Stimulated activated CD8-positive, alpha-beta memory T cell treated with anti-CD3 and anti-CD28 coated beads, Interleukin-15, amount 100 ng/mL, for 4 hours (primary cell): ENCODE results near the gene PEDS1.
"Not testable (repeated sequence)": the region's sequence is repeated elsewhere in the genome, so short reads cannot be mapped to it uniquely, and the experiment has no call there.

Experiments used
- DNase-seq, 2 donors: peaks; one replicate each; pipeline ENCODE4 v3.0.0-alpha.2; 2020; ENCODE audit warnings: low read depth in 2 of 2

The PEDS1 gene

DNA sequence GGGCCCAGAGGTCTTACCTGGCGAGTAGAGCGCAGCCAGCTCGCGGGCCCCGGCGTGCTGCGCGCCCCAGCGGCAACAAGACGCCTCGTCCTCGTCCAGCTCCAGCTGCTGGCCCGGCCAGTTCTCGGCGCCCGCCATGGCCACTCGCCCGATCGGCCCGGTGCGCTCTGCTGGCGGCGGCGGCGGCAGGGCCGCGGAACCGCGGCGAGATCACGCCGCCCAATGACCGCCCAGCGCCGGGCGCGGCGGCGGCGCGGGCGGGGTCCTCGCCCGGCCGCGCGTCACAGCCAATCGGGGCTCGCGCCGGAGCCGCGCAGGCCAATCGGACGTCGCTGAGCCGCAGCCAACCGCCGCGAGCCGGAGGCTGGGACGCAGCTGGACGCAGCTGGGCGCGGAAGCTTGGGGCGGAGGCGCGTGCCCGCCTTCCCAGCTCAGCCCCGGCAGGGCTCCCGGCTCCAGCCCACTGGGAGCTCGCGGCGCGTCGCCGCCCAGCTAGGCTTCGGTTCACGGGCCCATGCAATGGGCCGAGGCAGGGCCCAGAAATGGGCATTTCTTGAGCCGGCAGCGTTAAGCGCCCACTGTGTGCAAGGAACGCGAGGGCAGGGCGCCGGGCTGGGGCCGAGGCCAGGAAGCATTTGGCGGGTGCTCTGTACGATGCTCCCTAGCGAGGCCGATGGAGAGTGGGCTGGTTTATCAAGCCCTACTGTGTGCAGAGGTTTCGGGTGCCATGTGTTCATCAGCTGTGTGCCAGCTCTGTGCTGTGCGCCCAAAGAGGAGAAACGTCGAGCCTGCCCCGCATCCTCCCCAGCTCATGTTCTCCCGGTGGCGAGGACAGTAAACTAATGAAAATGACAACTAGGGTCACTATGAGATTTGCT lies at the start of gene PEDS1:
Gene PEDS1, minus strand, starts transcription at position 224 of the 878 bp plus-strand sequence. Its CDS starts 86 bp downstream, at position 138.
- DNase-seq, result peak; percentile 45 to 65

- no peak for DNase-seq
Observed at GRCh38 chr20:50202677-50203076, 49.2 kb upstream of the PEDS1 start.

DNA sequence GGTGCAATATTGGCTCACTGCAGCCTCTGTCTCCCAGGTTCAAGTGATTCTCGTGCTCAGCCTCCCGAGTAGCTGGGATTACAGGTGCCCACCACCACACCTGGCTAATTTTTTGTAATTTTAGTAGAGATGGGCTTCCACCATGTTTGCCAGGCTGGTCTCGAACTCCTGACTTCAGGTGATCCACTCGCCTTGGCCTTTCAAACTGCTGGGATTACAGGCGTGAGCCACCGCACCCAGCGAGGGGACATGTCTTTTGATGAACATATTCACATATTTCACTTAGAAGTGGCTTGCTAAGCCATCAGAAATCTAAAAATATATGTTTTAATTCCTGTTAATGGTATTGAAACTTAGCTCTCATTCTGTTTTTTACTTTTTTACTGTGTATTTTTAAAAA lies 48.2 kb upstream of the PEDS1 start:
- not testable (repeated sequence) for DNase-seq

DNA sequence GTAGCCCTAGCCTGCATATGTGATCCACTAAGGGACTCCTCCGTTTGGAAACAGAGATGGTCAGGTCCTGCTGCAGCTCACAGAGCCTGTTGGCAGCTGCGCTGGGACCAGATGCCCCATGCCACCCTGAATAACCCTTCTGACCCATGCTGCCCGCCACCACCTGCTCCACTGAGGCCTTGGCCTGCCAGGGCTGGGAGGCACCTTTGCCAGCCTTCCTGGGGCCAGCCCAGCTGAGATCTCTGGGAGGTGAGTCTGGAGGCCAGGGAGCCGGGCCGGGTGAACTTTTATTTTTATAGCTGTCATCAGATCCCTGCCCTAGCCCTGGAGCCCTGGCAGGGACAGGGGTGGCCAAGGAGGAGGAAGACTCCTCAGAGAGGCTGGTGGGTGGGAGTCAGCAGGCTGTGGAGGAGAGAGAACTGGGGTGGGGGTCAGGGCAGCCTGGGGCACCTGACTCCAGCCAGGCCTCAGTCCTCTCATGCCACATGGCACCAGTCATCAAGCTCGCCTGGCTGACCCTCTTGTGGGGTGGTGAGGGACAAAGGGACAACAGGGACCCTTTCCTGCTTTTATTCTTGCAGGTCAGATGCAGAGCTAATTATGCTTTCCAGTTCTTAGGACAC lies 47.1 kb upstream of the PEDS1 start:
- DNase-seq, result no peak

DNA sequence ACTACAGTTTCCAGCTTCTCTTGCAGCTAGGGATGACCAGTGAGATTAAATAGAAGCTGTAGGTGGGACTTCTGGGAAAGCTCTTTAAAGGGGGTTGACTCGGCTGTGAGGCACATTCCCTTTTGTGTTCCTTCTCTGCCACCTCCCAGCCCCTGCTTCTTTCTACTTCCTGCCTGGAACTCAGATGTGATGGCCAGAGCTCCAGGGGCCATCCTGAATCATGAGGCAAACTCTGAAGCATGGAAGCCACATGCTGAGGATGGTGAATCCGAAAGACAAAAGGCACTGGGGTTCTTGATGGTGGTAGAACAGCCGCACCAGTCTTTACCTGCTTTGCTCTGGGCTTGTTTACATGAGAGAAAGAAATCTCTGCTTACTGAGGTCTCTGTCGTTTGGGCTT lies 46.2 kb upstream of the PEDS1 start:
- DNase-seq, result no peak

GRCh38 chr20:50198716-50199115 lies 45.2 kb upstream of the PEDS1 start:
- no peak for DNase-seq

GRCh38 chr20:50198180-50198666 lies 44.7 kb upstream of the PEDS1 start:
- no peak for DNase-seq

- DNase-seq, result no peak
Observed at GRCh38 chr20:50197463-50198179, 44.1 kb upstream of the PEDS1 start.

GRCh38 chr20:50196896-50197295 lies 43.4 kb upstream of the PEDS1 start:
- no peak for DNase-seq

DNA sequence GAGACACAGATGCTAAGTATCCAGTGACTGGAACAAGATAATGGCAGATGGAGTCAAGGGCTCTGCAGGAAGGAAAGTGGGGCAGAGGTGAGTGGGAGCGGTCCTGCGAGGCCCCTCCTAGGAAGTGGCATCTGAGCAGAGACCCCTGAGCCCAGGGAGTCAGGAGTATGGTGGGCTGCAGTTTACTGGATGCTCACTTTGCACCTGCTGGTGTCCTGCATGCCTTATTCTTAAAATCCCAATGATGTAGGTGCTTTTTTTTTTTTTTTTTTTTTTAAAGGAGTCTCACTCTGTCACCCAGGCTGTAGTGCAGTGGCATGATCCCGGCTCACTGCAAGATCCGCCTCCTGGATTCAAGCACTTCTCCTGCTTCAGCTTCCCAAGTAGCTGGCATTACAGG lies 42.7 kb upstream of the PEDS1 start:
- DNase-seq, result no peak

DNA sequence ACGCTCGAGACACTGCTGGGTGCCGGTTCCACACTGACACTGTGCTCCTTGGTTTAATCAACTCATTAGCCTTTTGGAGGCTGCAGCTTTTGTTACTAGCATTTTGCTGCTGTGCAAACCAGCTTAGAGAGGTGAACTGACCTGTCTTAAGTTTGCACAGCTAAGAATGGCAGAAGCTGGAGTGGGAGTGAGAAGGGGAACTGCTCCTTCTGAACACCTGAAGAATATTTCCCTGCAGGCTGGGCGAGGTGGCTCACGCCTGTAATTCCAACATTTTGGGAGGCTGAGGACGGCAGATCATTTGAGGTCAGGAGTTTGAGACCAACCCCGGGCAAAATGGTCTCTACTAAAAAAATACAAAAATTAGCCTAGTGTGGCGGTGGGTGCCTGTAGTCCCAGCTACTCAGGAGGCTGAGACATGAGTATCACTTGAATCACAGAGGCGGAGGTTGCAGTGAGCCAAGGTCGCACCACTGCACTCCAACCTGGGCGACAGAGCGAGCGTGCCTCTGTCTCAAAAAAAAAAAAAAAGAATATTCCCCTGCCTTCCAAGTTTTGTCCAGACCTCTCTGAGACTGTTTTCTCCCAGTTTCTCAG lies 42.1 kb upstream of the PEDS1 start:
- no peak for DNase-seq

DNA sequence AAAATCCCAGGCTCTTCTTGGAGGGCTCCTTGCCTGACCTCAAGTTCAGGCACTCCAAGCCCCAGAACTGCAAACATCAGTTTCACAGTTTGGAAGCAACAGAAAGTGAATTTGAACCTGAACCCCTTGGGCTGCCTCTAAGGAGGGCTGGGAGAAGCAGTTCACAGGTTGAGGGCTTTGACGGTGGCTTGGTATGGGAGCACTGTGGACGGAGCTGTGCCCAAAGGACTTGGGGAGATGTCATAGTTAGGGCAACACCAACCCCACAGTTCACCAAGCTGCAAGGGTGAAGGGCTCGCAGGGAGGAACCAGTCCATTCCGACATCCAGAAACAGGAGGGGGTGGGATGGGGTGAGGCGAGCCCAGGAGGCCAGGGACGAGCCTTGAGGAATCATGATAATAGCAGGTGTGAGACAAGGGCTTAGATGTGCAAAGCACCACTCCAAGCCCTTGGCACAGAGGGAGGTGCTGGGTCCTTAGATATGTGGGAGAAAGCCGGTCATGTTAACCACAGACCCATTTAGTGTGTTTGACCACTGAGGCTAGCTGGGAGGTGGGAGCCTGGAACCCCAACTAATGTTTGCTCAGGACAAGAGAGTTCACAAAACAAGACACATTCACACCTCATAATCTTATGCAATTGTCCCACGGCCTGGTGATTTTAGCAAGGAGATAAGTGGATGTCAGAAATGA lies 41.5 kb upstream of the PEDS1 start:
- DNase-seq, result no peak

- no peak for DNase-seq
Observed at GRCh38 chr20:50194422-50194830, 40.9 kb upstream of the PEDS1 start.

DNA sequence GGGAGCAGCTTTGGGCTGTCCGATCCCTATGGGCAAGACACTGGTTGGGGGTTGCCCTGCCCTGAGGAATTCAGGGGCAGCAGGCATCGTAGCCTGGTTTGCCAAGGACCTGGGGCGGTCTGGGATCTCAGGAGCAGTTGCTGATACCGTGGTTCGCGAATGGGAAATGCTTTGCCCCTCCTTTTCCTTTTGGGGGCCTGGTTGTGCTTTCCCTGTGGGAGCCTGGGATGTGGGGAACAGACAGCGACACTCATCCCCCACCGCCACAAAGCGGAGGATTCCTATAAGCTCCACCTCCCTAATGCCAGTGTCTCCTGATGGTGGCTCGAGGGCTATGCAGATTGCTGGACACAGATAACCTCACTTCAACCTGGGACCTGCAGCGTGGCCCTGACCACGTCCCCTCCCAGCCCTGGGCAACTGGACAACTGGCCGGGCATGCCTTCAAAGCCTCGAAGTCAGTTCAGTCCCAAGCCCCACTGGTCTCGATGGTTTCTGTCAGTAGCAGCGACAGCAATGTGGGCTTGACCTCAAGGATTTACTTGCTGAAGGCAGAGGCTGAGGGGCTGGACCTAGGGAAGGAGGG lies 40.4 kb upstream of the PEDS1 start:
- DNase-seq, result no peak

DNA sequence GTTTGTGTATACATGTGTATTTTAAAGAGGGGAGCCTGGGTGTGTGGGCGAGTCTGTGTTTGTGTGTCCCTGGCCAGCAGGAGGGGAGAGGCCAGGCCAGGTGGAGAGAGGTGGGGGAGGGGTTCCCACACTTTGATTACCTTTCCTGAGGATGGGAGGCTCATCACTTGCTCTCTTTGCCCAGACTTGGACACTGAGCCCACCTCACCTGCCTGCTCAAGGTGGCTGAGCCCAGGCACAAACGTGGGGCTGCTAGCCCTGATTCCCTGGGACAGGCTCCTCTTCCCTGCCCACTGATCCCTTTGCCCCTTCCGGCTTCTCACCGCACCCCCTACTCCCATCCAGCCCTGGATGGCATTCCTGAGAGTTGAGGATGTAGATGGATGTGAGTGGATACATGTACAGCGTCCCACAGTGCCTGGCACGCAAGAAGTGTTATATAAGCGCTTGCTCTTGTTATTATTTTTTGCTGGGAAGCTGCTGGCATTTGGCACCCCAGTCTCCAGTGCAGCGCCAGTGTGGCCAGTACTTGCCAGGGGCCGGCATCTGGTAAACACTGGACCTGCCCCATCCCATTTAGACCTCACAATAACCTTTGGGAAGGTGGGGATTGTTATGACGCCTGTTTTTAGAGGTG lies 39.8 kb upstream of the PEDS1 start:
- DNase-seq, result no peak

DNA sequence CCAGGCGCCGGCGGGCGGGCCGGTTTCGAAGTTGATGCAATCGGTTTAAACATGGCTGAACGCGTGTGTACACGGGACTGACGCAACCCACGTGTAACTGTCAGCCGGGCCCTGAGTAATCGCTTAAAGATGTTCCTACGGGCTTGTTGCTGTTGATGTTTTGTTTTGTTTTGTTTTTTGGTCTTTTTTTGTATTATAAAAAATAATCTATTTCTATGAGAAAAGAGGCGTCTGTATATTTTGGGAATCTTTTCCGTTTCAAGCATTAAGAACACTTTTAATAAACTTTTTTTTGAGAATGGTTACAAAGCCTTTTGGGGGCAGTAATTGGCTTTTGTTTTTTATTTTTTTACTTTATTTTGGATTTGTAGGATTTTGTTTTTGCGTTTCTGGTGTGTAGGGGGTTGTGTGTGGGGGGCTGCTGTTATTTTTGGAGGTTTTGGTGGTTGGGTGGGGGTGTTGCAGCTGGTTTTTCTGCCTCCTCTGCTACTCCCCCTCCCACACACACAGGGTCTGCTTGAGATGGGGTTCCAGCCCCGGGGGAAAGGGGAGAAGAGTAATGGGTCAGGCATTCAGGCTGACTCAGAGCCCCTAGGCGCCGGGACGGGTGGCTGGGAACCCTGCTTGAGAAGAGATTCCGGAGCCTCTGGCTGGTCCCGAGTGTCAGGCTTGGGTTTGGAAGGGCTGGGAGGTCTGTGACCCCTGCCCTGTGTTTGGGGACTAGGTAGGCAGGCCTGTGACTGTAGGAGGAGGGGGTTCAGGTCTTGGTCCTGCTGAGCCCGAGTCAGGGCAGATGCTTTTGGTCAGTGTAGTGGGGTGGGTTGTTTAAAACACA lies 39.1 kb upstream of the PEDS1 start:
- peak; percentile 62 to 75 for DNase-seq

DNA sequence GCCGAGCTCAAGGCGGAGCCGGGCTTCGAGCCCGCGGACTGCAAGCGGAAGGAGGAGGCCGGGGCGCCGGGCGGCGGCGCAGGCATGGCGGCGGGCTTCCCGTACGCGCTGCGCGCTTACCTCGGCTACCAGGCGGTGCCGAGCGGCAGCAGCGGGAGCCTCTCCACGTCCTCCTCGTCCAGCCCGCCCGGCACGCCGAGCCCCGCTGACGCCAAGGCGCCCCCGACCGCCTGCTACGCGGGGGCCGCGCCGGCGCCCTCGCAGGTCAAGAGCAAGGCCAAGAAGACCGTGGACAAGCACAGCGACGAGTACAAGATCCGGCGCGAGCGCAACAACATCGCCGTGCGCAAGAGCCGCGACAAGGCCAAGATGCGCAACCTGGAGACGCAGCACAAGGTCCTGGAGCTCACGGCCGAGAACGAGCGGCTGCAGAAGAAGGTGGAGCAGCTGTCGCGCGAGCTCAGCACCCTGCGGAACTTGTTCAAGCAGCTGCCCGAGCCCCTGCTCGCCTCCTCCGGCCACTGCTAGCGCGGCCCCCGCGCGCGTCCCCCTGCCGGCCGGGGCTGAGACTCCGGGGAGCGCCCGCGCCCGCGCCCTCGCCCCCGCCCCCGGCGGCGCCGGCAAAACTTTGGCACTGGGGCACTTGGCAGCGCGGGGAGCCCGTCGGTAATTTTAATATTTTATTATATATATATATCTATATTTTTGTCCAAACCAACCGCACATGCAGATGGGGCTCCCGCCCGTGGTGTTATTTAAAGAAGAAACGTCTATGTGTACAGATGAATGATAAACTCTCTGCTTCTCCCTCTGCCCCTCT lies 38.2 kb upstream of the PEDS1 start:
- DNase-seq, result peak; percentile 28 to 42

DNA sequence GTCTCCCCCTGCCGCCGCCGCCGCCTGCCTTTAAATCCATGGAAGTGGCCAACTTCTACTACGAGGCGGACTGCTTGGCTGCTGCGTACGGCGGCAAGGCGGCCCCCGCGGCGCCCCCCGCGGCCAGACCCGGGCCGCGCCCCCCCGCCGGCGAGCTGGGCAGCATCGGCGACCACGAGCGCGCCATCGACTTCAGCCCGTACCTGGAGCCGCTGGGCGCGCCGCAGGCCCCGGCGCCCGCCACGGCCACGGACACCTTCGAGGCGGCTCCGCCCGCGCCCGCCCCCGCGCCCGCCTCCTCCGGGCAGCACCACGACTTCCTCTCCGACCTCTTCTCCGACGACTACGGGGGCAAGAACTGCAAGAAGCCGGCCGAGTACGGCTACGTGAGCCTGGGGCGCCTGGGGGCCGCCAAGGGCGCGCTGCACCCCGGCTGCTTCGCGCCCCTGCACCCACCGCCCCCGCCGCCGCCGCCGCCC lies 37.6 kb upstream of the PEDS1 start:
- DNase-seq, result peak in 1 of 2 donors; percentile 53
